Superior temporal gyrus (tissue), 1 donor: Measurements from ENCODE around the gene SLC10A7.

ENCODE experiments used
- DNase-seq: peaks from one replicate; pipeline ENCODE4 v3.0.0-alpha.2; 2016; ENCODE audit errors: extremely low spot score

Gene SLC10A7

DNA sequence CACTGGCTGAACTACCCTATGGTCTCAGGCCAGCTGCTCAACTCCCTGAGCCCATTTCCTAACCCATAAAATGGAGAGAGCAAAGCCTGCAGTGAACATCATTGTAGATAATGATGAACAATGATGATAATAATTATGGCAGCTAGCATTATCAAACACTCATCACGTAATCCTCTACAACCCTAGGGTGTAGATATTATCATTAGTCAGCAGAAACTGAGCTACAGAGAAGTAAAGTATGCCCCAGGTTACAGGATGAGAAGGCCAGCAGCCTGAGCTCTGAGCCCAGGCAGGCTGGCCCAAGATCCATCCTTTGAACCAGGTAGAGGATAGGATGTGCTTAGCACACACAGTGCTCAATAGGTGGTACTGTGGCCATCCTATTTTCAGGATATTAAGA, 264.2 kb downstream of the SLC10A7 start:
- no peak for DNase-seq

DNA sequence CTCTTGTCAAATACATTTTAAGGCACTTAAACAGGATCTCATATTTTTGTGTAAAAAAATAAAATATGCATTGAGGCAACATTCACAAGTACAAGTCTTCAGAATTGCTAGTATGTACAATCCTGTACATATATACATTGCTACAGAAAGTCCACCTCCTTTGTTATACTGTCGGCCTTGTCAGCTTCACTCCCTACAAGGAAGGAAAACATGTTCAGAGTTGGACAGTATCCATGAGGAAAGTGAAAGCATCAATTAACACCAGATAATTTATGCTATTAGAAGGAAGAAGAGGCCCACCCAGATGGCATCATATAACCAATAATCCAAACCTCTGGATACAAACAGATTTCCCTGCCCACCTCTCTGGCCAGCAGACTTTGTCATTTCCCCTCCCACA, 265.4 kb downstream of the SLC10A7 start:
- DNase-seq, result no peak

GRCh38 chr4:146255874-146256273, 265.9 kb downstream of the SLC10A7 start:
- no peak for DNase-seq

GRCh38 chr4:146255463-146255862, 266.3 kb downstream of the SLC10A7 start:
- no peak for DNase-seq

DNA sequence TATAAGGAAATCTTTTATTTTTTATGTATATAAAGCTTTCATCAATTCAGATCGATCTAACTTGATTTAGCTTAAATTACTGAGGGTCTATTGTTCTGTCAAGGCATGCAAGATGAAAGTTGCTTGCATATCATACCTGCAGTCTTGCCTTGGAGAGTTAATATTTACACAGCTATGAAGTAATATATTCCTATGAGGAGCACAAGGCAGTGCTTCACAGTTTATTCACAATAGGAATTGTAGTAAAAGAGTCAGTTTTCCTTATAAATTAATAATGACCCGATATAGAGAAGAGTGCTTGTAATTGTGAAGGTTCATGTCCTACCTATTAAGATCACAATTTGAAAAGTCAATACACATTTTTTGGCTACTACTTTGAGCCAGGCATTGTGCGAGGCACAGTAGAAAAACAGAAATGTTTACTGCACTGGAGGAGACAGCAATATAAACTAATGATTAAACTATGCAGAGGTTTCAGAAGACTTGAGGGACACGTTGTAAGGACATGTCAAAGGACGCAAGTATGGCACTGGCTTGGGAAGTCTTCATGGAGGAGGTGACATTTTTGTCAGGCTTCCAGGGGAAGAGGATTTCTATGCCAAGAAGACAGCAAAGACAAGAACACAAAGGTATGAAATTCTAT, 268.6 kb downstream of the SLC10A7 start:
- no peak for DNase-seq

DNA sequence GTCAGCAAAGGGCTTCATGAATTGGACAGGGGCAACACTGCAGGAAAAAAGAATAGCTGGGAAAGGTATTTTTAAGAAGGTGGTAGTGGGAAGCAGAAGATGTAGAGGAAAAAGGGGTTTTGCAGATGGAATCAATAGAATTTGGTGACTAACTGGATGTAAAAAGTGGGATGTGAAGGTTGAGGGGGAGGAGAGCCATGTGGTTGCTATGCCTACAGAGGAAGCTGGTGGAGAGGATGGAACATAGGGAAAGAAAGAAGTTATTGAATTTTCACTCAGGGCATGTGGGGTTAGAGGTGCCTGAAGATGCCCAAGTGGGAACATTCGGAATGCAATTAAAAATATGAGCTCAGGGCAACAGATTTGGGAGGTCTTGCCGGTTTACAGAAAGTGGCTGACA, 274.4 kb downstream of the SLC10A7 start:
- DNase-seq, result no peak

GRCh38 chr4:146246381-146246780, 275.4 kb downstream of the SLC10A7 start:
- DNase-seq, result no peak

- no peak for DNase-seq
Observed at GRCh38 chr4:146245850-146246249, 275.9 kb downstream of the SLC10A7 start.

DNA sequence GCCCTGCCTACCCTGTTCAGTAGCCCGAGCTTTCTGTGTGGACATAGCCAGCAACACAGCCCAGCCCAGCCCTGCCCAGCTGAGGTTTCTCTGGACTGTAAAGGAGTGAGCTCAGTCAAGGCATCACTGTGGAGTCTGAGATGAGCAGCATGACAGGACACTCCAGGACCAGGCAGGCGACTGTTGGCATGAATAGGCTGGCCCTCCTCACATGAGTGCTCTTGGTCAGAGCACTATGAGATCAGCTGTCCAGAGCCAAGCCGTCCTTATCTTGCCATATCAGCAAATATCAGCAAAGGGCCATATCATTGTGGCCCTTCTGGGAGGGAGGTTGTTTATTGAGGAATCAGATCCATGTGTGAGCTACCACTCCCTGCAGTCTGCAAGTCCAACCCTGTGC, 276.5 kb downstream of the SLC10A7 start:
- DNase-seq, result no peak

DNA sequence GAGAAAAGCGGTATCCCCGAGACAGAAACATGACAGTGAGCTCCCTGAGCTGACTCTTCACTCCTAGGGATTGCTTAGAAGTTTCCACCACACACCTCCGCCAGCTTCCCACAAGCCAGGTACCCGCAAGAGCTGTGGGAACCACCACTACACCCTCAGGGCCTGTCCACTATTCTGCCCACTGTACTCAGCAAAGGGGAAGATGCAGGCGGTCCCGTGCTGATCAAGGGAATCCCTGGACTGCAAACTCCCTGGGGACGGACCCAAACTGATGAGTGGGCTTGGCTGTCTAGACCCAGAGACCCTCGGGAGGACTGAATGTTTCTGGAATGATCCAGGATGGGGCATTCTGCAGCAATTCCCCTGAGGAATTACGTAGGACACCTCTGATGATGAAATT, 277.2 kb downstream of the SLC10A7 start:
- DNase-seq, result no peak

DNA sequence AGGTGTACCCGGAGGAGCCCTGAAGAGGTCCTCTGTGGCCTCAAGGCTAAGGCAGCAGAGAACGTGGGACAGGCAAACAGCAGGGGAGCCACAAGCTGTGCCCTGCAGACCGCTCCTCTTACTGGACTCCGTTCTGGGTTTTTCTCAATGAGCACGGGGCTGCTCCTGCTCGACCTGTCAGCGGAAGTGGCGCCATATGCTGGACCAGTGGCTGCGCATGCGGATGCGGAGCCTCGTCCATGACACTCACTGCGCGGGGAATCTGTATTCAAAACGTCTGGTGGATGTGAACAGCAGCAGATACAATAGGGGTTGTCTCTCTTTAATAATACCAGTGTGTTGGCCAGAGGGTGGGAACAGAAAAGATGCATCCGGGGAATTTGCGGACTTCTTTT, 277.9 kb downstream of the SLC10A7 start:
- no peak for DNase-seq

GRCh38 chr4:146243141-146243882, 278.4 kb downstream of the SLC10A7 start:
- no peak for DNase-seq

DNA sequence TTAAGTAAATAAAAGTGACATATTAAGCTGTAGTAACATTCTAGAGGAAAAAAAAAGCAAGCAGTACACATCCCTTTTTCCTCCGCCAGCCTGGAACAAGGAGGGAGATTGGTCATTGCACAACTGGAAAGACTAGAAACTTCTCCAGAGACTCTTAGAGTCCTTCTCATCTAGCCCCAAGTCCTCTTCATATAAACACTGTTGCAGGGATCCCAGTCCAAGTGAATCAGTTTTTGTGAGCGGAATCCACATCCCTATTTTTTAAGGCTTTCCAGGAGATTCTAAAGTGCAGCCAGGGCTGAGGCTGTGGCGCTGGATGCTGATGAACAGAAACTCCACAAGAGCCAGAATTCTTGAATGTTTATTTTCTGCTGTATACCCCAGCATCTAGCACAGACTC, 283.6 kb downstream of the SLC10A7 start:
- no peak for DNase-seq

DNA sequence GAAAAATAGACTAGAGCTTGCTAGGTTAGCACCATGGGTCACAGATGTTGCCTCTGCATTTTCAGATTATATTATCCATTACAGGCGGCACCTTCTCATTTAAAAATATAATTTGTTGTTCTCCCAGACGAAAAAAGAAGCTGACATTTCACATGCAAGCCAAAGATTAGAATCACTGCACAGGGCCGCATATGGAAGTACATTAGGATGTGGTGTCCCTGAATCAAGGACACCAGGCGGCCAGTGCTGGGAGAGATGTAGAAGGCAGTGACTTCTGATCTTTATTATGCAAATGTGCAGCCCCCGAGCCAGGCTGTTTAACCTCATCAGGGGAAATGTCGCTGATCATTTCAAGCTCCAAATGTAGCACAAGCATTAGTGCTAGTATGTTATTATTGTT, 284.6 kb downstream of the SLC10A7 start:
- no peak for DNase-seq

GRCh38 chr4:146236216-146236615, 285.5 kb downstream of the SLC10A7 start:
- DNase-seq, result no peak

DNA sequence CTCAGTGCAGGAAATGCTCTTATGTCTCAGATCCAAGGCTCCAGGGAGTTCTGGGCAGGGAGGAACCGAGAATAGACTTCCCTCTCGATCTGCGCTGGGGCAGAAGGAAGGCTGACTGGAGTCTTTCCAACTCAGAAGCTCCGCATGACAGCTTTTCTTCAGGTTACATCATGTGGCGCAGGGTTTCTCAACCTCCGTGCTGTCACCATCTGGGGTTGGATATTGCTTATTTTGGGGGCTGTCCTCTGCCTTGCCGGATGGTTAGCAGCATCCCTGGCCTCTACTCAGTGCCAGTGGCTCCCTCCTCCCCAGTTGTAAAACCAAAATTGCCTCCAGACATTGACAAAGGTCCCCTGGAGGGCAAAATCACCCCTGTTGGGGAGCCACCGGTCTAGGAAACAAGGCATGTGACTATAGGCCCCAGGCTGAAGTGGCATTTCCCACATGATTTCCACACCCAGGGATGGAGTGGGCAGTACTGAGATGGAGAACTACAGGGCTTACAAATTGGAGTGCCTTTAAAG, 286.0 kb downstream of the SLC10A7 start:
- DNase-seq, result no peak

DNA sequence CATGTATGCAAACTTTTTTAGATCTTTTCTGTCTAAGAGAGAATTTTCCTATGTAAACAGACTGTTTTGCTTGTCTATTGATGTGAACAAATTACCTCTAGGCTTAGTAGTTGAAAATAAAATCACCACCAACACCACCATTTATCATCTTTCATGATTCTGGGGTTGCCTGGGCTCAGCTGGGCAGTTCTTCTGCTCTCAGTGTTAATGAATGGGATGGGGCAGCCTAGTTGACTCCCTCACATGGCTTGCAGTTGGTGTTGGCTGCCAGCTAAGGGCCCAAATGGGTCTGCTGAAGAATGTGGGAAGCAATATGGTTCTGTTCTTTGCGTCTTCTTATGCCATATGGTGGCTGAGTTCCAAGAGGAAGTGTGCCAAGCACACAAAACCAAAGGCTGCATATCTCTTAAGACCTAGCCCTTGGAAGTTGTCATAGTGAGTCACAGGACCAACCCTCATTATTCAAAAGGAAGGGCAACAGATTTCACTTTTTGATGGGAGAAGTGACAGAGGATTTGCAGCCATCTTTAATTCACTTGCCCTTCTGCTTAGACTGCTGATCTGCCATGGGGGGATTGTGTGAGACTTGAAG, 289.5 kb downstream of the SLC10A7 start:
- DNase-seq, result no peak

DNA sequence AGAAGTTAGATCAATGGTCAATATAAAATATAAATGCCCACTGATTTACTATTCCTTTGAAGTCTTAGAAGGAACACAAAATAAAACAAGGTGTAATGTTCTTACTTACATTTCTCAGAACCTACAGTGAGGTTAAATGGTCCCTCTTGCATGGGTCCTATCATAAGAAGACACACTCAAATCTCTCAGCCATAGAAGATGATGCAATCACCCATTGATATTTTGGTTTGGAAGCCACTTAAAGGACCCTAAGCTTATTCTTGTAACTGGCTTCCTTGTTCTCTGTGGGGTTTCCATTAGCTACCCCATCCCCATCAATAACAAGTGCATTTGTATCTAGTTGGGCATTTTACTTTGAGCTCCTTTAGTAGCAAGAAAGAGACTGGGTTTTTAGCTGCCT, 292.3 kb downstream of the SLC10A7 start:
- DNase-seq, result no peak

- DNase-seq, result no peak
Observed at GRCh38 chr4:146224326-146224966, 297.3 kb downstream of the SLC10A7 start.

DNA sequence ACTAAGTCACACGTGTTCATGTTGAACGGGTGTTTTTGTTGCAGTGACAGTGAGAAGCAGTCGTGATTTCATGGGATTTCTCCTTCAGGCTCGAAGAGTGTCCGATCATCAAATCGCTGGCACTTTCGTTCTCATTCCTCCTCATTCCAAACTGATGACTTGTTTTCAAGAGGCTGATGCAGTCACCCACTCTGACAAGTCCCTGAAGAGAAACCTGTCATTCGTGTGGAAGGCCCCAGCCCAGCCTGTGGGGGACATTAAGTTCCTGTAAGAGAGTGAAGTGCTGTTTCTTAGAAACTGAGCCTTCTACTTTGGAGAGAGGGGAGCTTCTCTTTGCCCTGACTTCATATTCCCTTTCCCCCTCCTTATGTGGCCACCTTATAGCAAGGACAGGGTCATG, 299.4 kb downstream of the SLC10A7 start:
- DNase-seq, result no peak

DNA sequence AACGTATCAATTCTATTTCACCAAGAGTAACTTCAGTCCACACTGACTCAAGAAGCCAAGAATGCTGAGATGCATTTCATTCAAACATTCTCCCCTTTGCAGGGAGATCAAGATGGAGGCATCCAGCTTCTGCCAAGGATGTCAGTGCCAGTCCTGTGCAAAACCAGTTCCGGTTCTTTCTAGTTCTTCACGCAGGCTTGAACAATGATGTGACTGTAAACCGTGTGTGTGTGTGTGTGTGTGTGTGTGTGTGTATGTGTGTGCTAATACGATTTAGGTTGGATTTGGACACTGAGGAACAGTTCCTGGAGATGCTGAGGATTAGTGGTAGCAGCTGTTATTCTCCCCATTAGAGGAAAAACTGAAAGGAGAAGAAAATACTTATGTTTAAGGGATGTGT, 307.5 kb downstream of the SLC10A7 start, which contains the start of gene REELD1:
REELD1 (plus strand) TSS at position 301 of the 400 bp plus-strand sequence. CDS start 2,415 bp downstream, outside the sequence.
- DNase-seq, result no peak

- no peak for DNase-seq
Observed at GRCh38 chr4:146212781-146213180, 309.0 kb downstream of the SLC10A7 start.
